Thoracic aorta (tissue), 2 donors: Measurements from ENCODE around the gene FOXP1. TPM values are rescaled to one million over a fixed set of nuclear protein-coding genes. Genes with fewer than 3 reads are reported as not detected.

Source experiments
- ATAC-seq: fragments of 150-250 bp; one replicate; pipeline ENCODE4 v1.8.0; 2017; ENCODE audit warnings: low read depth; ENCODE audit not compliant: insufficient number of reproducible peaks, low FRiP score
- DNase-seq: peaks from one replicate; pipeline ENCODE4 v3.0.0-alpha.2; 2020; ENCODE audit warnings: low spot score
- H3K27ac ChIP-seq, 2 donors: fragments of 200-600 bp; sonication (generic); 1 replicate in 1 of 2; 2 replicates in 1 of 2; pipeline ENCODE4 v1.5.1; 2016; ENCODE audit warnings: mild to moderate bottlenecking in 2 of 2, moderate library complexity in 2 of 2
- H3K27me3 ChIP-seq: fragments of 200-600 bp; sonication (generic); replicated peaks from 2 replicates; pipeline ENCODE4 v1.6.0; 2016; ENCODE audit warnings: mild to moderate bottlenecking; ENCODE audit not compliant: insufficient read depth
- H3K36me3 ChIP-seq: fragments of 200-600 bp; sonication (generic); one replicate; pipeline ENCODE4 v1.5.1; 2016
- H3K4me1 ChIP-seq, 2 donors: fragments of 200-600 bp; sonication (generic); 1 replicate in 1 of 2; 2 replicates in 1 of 2; pipeline versions ENCODE4 v1.5.1 to v1.6.0; 2016; ENCODE audit warnings: low read depth in 2 of 2, mild to moderate bottlenecking in 1 of 2; ENCODE audit not compliant: control insufficient read depth in 1 of 2
- H3K4me3 ChIP-seq: fragments of 200-600 bp; sonication (generic); 2 replicates; pipeline ENCODE4 v1.5.1; 2016; ENCODE audit warnings: mild to moderate bottlenecking
- H3K9me3 ChIP-seq: fragments of 200-600 bp; sonication (generic); 2 replicates; pipeline ENCODE4 v1.5.1; 2016
- total RNA-seq, 2 donors: library from RNA; depleted of rRNA; stranded (reverse); fragments of >200 nt; gene quantifications; one replicate each; pipeline versions ENCODE4 v1.1.0 to v1.2.3, GENCODE V29; 2016
- TF ChIP-seq, protein P1 (sequence below): fragments of 200-600 bp; sonication (generic); IDR thresholded peaks from one replicate; pipeline ENCODE4 v1.5.1; 2019; ENCODE audit warnings: antibody characterized with exemption

FOXP1 gene
- total RNA-seq, 2 donors from 2014 or later = 176 to 255 TPM

DNA sequence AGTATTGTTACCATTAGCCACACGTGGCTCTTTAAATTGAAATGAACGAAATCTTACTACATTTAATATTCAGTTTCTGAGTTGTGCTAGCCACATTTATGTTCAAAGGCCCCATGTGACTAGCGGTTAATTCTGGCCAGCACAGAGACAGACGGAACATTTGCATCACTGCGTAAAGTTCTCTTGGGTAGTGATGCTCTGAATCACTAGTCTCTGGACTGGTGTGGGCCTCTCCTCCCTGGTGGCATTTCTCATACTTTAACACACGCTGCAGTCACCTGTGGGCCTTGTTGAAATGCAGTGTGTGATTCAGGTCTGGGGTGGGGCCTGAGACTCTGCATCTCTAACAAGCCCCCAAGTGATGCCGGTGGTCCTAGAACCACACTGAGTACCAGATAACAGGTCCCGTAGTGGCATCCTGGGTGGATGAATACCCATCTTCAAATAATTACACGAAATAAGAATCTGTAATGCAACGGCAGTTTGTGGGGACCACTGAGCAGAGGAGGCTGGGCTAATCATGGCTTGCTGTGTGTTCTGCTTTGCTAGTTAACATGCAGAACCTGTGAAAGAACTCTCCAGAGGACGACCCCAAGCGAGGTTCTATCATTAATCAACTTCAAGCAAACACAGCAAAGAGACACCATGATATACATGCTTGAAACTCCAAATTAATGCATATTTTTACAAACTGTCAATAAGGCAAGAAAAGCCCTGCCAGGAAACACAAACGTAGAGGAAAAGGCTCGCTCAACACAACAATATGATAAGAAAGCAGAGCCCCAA lies 623.8 kb downstream of the FOXP1 start:
- Histone ChIP-seq H3K27me3 (no peaks in the 10 kb centered on the region), H3K9me3 (no peaks in the 10 kb centered on the region), H3K4me3 (no peak overlapping the region), H3K4me1 (peaks cover 8 to 26% of the 10 kb centered on the region in 2 donors), H3K27ac (no peak overlapping the region), H3K36me3 (peaks cover 35% of the 10 kb centered on the region)
- DNase-seq (no peak), ATAC-seq (no peak)
- TF ChIP-seq, protein P1, sequence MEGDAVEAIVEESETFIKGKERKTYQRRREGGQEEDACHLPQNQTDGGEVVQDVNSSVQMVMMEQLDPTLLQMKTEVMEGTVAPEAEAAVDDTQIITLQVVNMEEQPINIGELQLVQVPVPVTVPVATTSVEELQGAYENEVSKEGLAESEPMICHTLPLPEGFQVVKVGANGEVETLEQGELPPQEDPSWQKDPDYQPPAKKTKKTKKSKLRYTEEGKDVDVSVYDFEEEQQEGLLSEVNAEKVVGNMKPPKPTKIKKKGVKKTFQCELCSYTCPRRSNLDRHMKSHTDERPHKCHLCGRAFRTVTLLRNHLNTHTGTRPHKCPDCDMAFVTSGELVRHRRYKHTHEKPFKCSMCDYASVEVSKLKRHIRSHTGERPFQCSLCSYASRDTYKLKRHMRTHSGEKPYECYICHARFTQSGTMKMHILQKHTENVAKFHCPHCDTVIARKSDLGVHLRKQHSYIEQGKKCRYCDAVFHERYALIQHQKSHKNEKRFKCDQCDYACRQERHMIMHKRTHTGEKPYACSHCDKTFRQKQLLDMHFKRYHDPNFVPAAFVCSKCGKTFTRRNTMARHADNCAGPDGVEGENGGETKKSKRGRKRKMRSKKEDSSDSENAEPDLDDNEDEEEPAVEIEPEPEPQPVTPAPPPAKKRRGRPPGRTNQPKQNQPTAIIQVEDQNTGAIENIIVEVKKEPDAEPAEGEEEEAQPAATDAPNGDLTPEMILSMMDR = no peak

DNA sequence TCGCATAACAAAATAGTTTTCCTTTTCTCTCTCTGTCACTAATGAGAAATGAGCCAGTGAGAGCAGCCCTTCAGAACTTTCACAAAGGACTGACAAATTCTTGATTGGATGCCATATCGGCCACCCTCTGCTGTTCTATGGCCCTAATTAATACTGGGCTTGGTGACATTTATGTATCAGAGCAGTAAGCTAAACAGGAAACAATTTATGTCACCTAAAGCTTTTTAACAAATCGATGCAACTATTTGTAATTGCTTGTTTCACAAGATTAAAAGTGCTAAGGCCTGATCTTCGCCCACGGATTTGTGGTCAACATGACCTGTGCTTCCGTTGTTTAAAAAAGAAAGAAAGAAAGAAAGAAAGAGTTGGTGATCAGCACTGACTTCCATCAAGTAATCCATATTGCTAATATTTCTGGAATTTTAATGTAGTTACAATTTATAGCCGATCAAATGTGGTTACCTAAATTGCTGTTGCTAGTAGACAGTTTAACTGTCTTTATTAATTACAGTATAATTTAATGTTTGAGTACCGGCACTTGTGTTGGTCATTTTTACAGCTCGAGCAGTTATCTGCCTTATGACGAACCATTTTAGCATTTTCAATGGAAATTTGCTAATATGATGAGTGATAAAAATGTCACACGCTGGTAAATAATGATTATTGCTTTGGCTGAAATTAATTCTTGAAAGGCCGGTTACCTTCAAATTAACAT lies 631.3 kb downstream of the FOXP1 start:
- H3K27ac ChIP-seq = no peak overlapping the region
- no peaks in the 10 kb centered on the region for H3K27me3 ChIP-seq
- H3K36me3 ChIP-seq = no peaks in the 10 kb centered on the region
- no peak overlapping the region for H3K4me3 ChIP-seq
- no peak for DNase-seq
- ATAC-seq = no peak
- H3K4me1 ChIP-seq = peaks cover 11 to 54% of the 10 kb centered on the region in 2 donors
- TF ChIP-seq, protein P1 = no peak
- no peaks in the 10 kb centered on the region for H3K9me3 ChIP-seq

DNA sequence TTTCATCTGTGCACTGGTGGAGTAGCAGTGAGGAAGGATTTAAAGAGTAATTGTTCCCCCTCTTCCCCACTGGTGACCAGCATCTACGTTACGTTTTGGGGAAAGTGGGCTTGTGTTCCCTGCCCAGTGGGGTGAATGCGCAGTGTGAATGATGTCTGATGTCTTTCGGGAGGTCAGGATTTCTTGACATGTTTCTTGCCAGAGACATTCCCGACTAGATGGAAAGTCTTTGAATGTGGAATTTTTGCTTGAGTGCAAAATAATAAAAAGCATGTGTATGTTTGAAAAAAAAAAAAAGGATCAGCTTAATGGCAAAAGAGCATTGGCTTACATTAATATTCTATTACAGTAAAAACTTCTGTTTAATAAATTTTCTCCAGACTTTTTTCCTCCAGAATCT lies 632.2 kb downstream of the FOXP1 start:
- no peak for DNase-seq
- Histone ChIP-seq H3K4me3 (no peak overlapping the region), H3K27me3 (no peaks in the 10 kb centered on the region), H3K36me3 (no peaks in the 10 kb centered on the region), H3K4me1 (peaks cover 6 to 46% of the 10 kb centered on the region in 2 donors), H3K27ac (no peak overlapping the region), H3K9me3 (no peaks in the 10 kb centered on the region)
- TF ChIP-seq, protein P1 = no peak
- no peak for ATAC-seq

DNA sequence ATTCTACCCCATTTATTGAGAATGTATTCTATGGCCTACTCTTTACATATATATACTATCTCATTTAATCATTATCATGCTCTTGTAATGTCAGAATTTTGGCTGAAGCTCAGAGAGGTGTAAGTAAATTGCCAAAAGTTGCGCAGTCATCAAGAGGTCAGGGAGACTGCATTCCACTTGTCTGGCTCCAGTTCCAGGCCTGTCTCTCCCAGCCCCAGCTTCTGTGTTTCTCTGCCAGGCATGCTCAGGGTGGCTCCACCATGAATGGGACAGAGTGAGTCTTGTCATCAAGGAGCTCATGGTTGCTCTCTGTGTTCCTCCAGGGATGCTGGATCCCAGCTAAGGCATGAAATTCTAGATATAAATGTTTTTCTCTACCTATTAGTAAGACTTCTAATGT lies 635.9 kb downstream of the FOXP1 start:
- DNase-seq = no peak
- TF ChIP-seq, protein P1 = no peak
- Histone ChIP-seq H3K36me3 (no peaks in the 10 kb centered on the region), H3K9me3 (no peaks in the 10 kb centered on the region), H3K27ac (no peak overlapping the region), H3K4me3 (no peak overlapping the region), H3K27me3 (no peaks in the 10 kb centered on the region), H3K4me1 (peaks cover 6 to 28% of the 10 kb centered on the region in 2 donors)
- ATAC-seq = no peak

DNA sequence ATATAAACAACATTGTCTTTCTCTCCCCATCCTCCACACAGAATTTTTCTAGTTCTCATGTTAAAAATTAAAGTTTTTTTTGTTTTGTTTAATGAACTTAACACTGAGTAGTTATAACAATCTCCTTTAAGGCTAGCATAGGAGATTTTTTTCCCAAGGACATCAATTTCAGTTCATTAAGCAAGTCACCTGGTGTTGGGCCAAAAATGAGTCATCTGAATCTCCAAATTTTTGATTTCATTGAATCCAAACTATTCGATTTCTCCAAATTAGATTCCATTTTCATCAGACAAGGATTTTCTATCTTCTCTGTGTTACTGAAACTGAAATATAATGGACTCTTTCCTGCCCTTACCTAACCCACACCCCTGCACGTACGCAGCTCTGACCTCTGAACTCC lies 639.6 kb downstream of the FOXP1 start:
- Histone ChIP-seq H3K36me3 (no peaks in the 10 kb centered on the region), H3K4me3 (no peak overlapping the region), H3K27me3 (no peaks in the 10 kb centered on the region), H3K4me1 (peaks cover 0 to 7% of the 10 kb centered on the region in 2 donors), H3K9me3 (no peaks in the 10 kb centered on the region), H3K27ac (no peak overlapping the region)
- DNase-seq (no peak), ATAC-seq (no peak)
- TF ChIP-seq, protein P1 = no peak
